HFFc6 (cell line): ENCODE measurements around the gene GBA2. TPM values are rescaled to one million over a fixed set of nuclear protein-coding genes. Genes with fewer than 3 reads are reported as not detected.

Experiments
- DNase-seq: peaks from one replicate; pipeline ENCODE4 v3.0.0-alpha.2; 2018
- H3K27ac Mint-ChIP-seq: 2 replicates; pipeline ENCODE4 v1.8.0; 2020; ENCODE audit warnings: mild to moderate bottlenecking, mixed read lengths
- H3K27me3 Mint-ChIP-seq: 2 replicates; pipeline ENCODE4 v1.8.0; 2021; ENCODE audit warnings: mild to moderate bottlenecking, moderate library complexity, mixed read lengths; ENCODE audit not compliant: insufficient read depth
- H3K36me3 Mint-ChIP-seq: 2 replicates; pipeline ENCODE4 v1.8.0; 2021; ENCODE audit warnings: low read depth, mixed read lengths
- H3K4me1 Mint-ChIP-seq: 2 replicates; pipeline ENCODE4 v1.8.0; 2020; ENCODE audit warnings: low read depth, mixed read lengths
- H3K4me3 Mint-ChIP-seq: 2 replicates; pipeline ENCODE4 v1.8.0; 2020; ENCODE audit warnings: mild to moderate bottlenecking, moderate library complexity, mixed read lengths
- H3K9me3 Mint-ChIP-seq: 2 replicates; pipeline ENCODE4 v1.8.0; 2020; ENCODE audit warnings: mild to moderate bottlenecking, mixed read lengths
- CTCF ChIP-seq: fragments of 200-600 bp; sonication (generic); IDR thresholded peaks from 2 replicates; pipeline ENCODE4 v1.5.0; 2021; ENCODE audit warnings: antibody characterized with exemption, mild to moderate bottlenecking
- total RNA-seq, 6 experiments: library from RNA; stranded (reverse); fragmentation: NEBNext Ultra II Directional; extraction: Animal tissue kit (Norgen Biotek cat#: 25700); gene quantifications; 2 replicates in 1 of 6; 3 replicates in 5 of 6; pipeline ENCODE4 v1.2.3, GENCODE V29; 2021

GBA2 gene
- total RNA-seq, 6 experiments from 2014 or later, result 22.9 to 25.7 (median 24.0) TPM

GRCh38 chr9:35705372-35705771, 43.7 kb downstream of the GBA2 start:
- peaks cover 3% of the 10 kb centered on the region for H3K27me3 Mint-ChIP-seq
- no peak for TF ChIP-seq CTCF
- H3K4me3 Mint-ChIP-seq, result no peak overlapping the region
- peaks cover 41% of the 10 kb centered on the region for H3K36me3 Mint-ChIP-seq
- DNase-seq, result no peak
- H3K27ac Mint-ChIP-seq, result no peak overlapping the region
- H3K9me3 Mint-ChIP-seq, result no peaks in the 10 kb centered on the region
- no peaks in the 10 kb centered on the region for H3K4me1 Mint-ChIP-seq

GRCh38 chr9:35703906-35704672, 44.9 kb downstream of the GBA2 start:
- Mint-ChIP-seq H3K9me3 (no peaks in the 10 kb centered on the region), H3K4me3 (no peak overlapping the region), H3K36me3 (peaks cover 37% of the 10 kb centered on the region), H3K27ac (no peak overlapping the region), H3K27me3 (peaks cover 3% of the 10 kb centered on the region), H3K4me1 (no peaks in the 10 kb centered on the region)
- DNase-seq, result no peak
- TF ChIP-seq CTCF, result no peak

- no peak for TF ChIP-seq CTCF
- Mint-ChIP-seq H3K27me3 (peaks cover 3% of the 10 kb centered on the region), H3K9me3 (no peaks in the 10 kb centered on the region), H3K4me3 (no peak overlapping the region), H3K4me1 (peaks cover 4% of the 10 kb centered on the region; the same call in 1 of the 2 replicates), H3K27ac (peak overlapping the region; percentile 12; the same call in 1 of the 2 replicates), H3K36me3 (peaks cover 27% of the 10 kb centered on the region)
- DNase-seq, result no peak
These were observed 46.3 kb downstream of the GBA2 start for GRCh38 chr9:35702696-35703095.

GRCh38 chr9:35700942-35701341, 48.1 kb downstream of the GBA2 start:
- H3K9me3 Mint-ChIP-seq, result no peaks in the 10 kb centered on the region
- TF ChIP-seq CTCF, result no peak
- H3K27me3 Mint-ChIP-seq, result peaks cover 7% of the 10 kb centered on the region
- H3K4me3 Mint-ChIP-seq, result no peak overlapping the region
- DNase-seq, result no peak
- no peak overlapping the region for H3K27ac Mint-ChIP-seq
- H3K36me3 Mint-ChIP-seq, result peaks cover 27% of the 10 kb centered on the region
- peaks cover 21% of the 10 kb centered on the region for H3K4me1 Mint-ChIP-seq

- H3K27ac Mint-ChIP-seq, result no peak overlapping the region
- no peak for TF ChIP-seq CTCF
- H3K9me3 Mint-ChIP-seq, result no peaks in the 10 kb centered on the region
- H3K4me3 Mint-ChIP-seq, result no peak overlapping the region
- H3K4me1 Mint-ChIP-seq, result peaks cover 28% of the 10 kb centered on the region
- peaks cover 4% of the 10 kb centered on the region; the same call in 1 of the 2 replicates for H3K27me3 Mint-ChIP-seq
- peaks cover 27% of the 10 kb centered on the region for H3K36me3 Mint-ChIP-seq
- no peak for DNase-seq
These were observed 49.0 kb downstream of the GBA2 start for GRCh38 chr9:35700031-35700430.
